Measurements from ENCODE around the gene NDUFB11. TPM values are rescaled to one million over a fixed set of nuclear protein-coding genes. Genes with fewer than 3 reads are reported as not detected.

Gene NDUFB11
- total and polyA plus RNA-seq, 9 of the 15 experiments (the other 6 are each of a cell fraction or from before 2014, with no cell fraction given), result 20.9 to 269 (median 86.8) TPM

DNA sequence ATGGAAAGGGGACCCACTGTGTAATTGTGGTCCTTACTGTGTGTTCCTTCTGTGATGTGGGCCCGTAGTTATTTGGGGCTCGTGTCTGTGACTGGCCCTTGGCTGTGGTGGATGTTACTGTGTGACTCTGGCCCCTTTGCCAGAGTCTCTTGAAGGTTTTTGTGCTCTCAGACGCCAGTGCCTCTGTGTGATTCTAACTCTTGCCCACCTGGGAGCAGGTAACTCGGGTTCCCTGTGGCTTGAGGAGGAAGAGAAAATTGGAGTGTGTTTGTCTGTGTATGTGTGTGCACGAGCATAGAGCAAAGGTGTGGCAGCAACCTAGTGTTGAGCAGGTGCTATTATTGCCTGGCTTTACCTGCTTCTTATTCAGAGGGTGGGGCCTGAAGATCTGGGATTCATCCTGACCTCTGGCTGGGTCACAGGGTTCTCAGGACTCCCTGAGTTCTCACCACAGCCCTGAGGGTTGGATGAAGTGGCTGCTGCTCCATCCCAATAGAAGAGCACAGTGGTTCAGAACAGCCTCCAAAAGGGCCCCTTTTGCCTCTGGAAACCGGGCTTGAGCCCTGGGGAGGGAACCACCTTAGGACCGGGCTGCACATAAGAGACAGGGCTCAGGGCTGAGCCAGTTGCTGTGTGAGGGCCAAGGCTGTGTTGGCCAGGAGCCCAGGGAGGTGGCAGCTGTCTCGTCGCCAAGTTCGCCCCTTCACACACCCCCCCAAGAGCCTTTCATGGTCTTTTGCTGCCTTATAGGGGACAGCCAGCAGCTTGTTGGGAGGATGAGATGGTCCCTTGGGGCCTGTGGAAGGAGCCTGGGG lies 1.8 kb upstream of the NDUFB11 start:
- FAIRE-seq (no peak), DNase-seq (ENCODE audit: extremely low read depth in 1 of 4, low spot score in 3 of 4) (no peak), ATAC-seq (no peak)
- TF ChIP-seq RBFOX2 (IDR thresholded peaks at IDR 0.05; ENCODE audit: low read depth, low read length), result peak; percentile 68
- TF ChIP-seq ZNF445 (CRISPR knock-in tag; IDR thresholded peaks at IDR 0.05; ENCODE audit: low read depth), result no peak
- TF ChIP-seq POLR2G (IDR thresholded peaks at IDR 0.05; ENCODE audit: low read depth, low read length), result peak; percentile 56
- 5% methylated on average over 5 of the region's 10 CpGs for WGBS (ENCODE audit: insufficient coverage, low coverage, missing lambda C conversion rate)
- POLR2A ChIA-PET, result interaction anchor here (0.7 to 1.3 kb wide), 2 partner anchors 17 to 26 kb away, joined by 3 read pairs; no protein-coding TSS in a partner anchor
- Histone ChIP-seq H3K4me3 (peak overlapping the region; percentile 91), H3K4me1 (replicated peaks in 1 of 2; ENCODE audit: control insufficient read depth in 2 of 2, insufficient read depth in 2 of 2, low read length in 2 of 2) (peaks cover 8 to 16% of the 10 kb centered on the region in 2 experiments; a peak in 3 of 5 replicates), H2AFZ (ENCODE audit: low read depth, low read length) (no peak overlapping the region), H3K27ac (ENCODE audit: extremely low read depth, low read depth, low read length) (peak overlapping the region; percentile 89), H4K20me1 (replicated peaks; ENCODE audit: control insufficient read depth, insufficient read depth, low read length) (peaks cover 9% of the 10 kb centered on the region), H3K9me1 (ENCODE audit: control insufficient read depth, insufficient read depth, low read length) (peaks cover 5% of the 10 kb centered on the region), H3K79me2 (ENCODE audit: control insufficient read depth, insufficient read depth, low read length) (peaks cover 85% of the 10 kb centered on the region), H3K27me3 (ENCODE audit: control insufficient read depth in 2 of 2, insufficient read depth in 2 of 2, low read length in 2 of 2) (no peaks in the 10 kb centered on the region), H3K4me2 (ENCODE audit: insufficient read depth, low read length) (peak overlapping the region; percentile 96), H3K9me3 (replicated peaks; ENCODE audit: control insufficient read depth, insufficient read depth, low read depth, low read length) (no peaks in the 10 kb centered on the region), H3K36me3 (ENCODE audit: control insufficient read depth, insufficient read depth, low read length) (peaks cover 55% of the 10 kb centered on the region), H3K9ac (ENCODE audit: insufficient read depth in 1 of 2, low read depth in 2 of 2, low read length in 2 of 2) (peak overlapping the region; percentile 87 to 99)
- no TSS peak for BruUV-seq (replicated peaks)
- intact Hi-C loops (cut with micrococcal nuclease) (no loop called here), in situ Hi-C loops (cut with MboI) (no loop called here)
- CTCF ChIA-PET (ENCODE audit: low intra/inter-chr PET ratio), result no interaction called here
